WTC11 (cell line): ENCODE measurements around the gene MERTK. TPM values are rescaled to one million over a fixed set of nuclear protein-coding genes. Genes with fewer than 3 reads are reported as not detected.

Experiments
- ATAC-seq: fragments of 200-7000 bp; cut with Tn5 transposase; 2 replicates; pipeline ENCODE4 v1.10.0; 2021; ENCODE audit warnings: mild to moderate bottlenecking, moderate library complexity
- CTCF ChIA-PET: fragments of 300-600 bp; sonication (Branson Sonifier 250); formaldehyde crosslinking; loops from one replicate; lab custom pipeline; 2021; ENCODE audit warnings: antibody characterized with exemption; lab: Charles Lee
- POLR2A ChIA-PET: fragments of 350-600 bp; sonication (Branson Sonifier 250); formaldehyde crosslinking; loops from one replicate; lab custom pipeline; 2021; ENCODE audit warnings: antibody characterized with exemption; lab: Charles Lee
- DNase-seq: peaks from one replicate; pipeline ENCODE4 v3.0.0; 2021; ENCODE audit warnings: low spot score
- H3K27ac Mint-ChIP-seq: 2 replicates; pipeline ENCODE4 v1.8.0; 2021; ENCODE audit warnings: mixed read lengths
- H3K27me3 Mint-ChIP-seq: 2 replicates; pipeline ENCODE4 v1.8.0; 2021; ENCODE audit warnings: low read depth, mild to moderate bottlenecking, moderate library complexity, mixed read lengths
- H3K36me3 Mint-ChIP-seq: 2 replicates; pipeline ENCODE4 v1.8.0; 2021; ENCODE audit warnings: mixed read lengths
- H3K4me1 Mint-ChIP-seq: 2 replicates; pipeline ENCODE4 v1.8.0; 2022; ENCODE audit warnings: mixed read lengths
- H3K4me3 Mint-ChIP-seq: 2 replicates; pipeline ENCODE4 v1.8.0; 2021; ENCODE audit warnings: mild to moderate bottlenecking, moderate library complexity, mixed read lengths
- H3K9me3 Mint-ChIP-seq: 2 replicates; pipeline ENCODE4 v1.8.0; 2021; ENCODE audit warnings: mixed read lengths
- ATF2 ChIP-seq: sonication (generic); formaldehyde crosslinking; IDR thresholded peaks from 2 replicates; pipeline ENCODE4 v1.8.1; 2022; ENCODE audit warnings: low read depth, missing genetic modification reagents, borderline replicate concordance
- ATF3 ChIP-seq: sonication (generic); formaldehyde crosslinking; conservative IDR thresholded peaks from 2 replicates; pipeline ENCODE4 v1.8.1; 2022; ENCODE audit warnings: mild to moderate bottlenecking, missing genetic modification reagents
- CREM ChIP-seq: sonication (generic); formaldehyde crosslinking; IDR thresholded peaks from 2 replicates; pipeline ENCODE4 v1.8.1; 2022; ENCODE audit warnings: mild to moderate bottlenecking, missing genetic modification reagents, moderate library complexity
- CTCF ChIP-seq: fragments of 200-600 bp; IDR thresholded peaks from 2 replicates; pipeline ENCODE4 v1.8.0; 2022; ENCODE audit warnings: antibody characterized with exemption
- E2F1 ChIP-seq: sonication (generic); formaldehyde crosslinking; IDR thresholded peaks from 2 replicates; pipeline ENCODE4 v1.8.0; 2022; ENCODE audit warnings: mild to moderate bottlenecking, missing genetic modification reagents
- ERG ChIP-seq: fragments of 250-450 bp; sonication (Bioruptor Pico); IDR thresholded peaks from 2 replicates; pipeline ENCODE4 v1.8.0; 2021; ENCODE audit warnings: mild to moderate bottlenecking
- TEAD4 ChIP-seq: sonication (generic); formaldehyde crosslinking; IDR thresholded peaks from 2 replicates; pipeline ENCODE4 v1.8.0; 2022; ENCODE audit warnings: mild to moderate bottlenecking, missing genetic modification reagents
- ZBTB21 ChIP-seq: sonication (generic); formaldehyde crosslinking; IDR thresholded peaks from 2 replicates; pipeline ENCODE4 v1.8.1; 2023; ENCODE audit warnings: mild to moderate bottlenecking, missing genetic modification reagents, borderline replicate concordance
- ZMAT4 ChIP-seq: fragments of 250-450 bp; sonication (Bioruptor Pico); IDR thresholded peaks from 2 replicates; pipeline ENCODE4 v1.9.0; 2021; ENCODE audit warnings: mild to moderate bottlenecking
- ZNF121 ChIP-seq: sonication (generic); formaldehyde crosslinking; IDR thresholded peaks from 2 replicates; pipeline ENCODE4 v1.8.0; 2023; ENCODE audit warnings: missing genetic modification reagents
- ZNF263 ChIP-seq: sonication (generic); formaldehyde crosslinking; IDR thresholded peaks from 2 replicates; pipeline ENCODE4 v1.8.1; 2022; ENCODE audit warnings: low read depth, mild to moderate bottlenecking, moderate library complexity, missing genetic modification reagents
- ZNF281 ChIP-seq: sonication (generic); formaldehyde crosslinking; IDR thresholded peaks from 2 replicates; pipeline ENCODE4 v1.8.0; 2023; ENCODE audit warnings: mild to moderate bottlenecking, missing genetic modification reagents
- ZNF671 ChIP-seq: fragments of 250-450 bp; sonication (Bioruptor Pico); IDR thresholded peaks from 2 replicates; pipeline ENCODE4 v1.8.0; 2021; ENCODE audit warnings: mild to moderate bottlenecking
- total RNA-seq: library from RNA; stranded (reverse); gene quantifications from 3 replicates; pipeline ENCODE4 v1.2.3, GENCODE V29; 2021

The MERTK gene
- total RNA-seq, 1 experiment from 2014 or later, result 6.9 TPM

- no peaks in the 10 kb centered on the region for H3K27me3 Mint-ChIP-seq
- TF ChIP-seq ZBTB21 (CRISPR knock-in tag), result no peak
- no peak for TF ChIP-seq CTCF
- no peak for TF ChIP-seq ZNF671 (CRISPR knock-in tag)
- TF ChIP-seq ZNF121 (CRISPR knock-in tag), result no peak
- TF ChIP-seq ATF3, result no peak
- no peak for TF ChIP-seq E2F1 (CRISPR knock-in tag)
- TF ChIP-seq ATF2, result no peak
- no peak for TF ChIP-seq CREM (CRISPR knock-in tag)
- no peak for TF ChIP-seq ZMAT4 (CRISPR knock-in tag)
- peaks cover 13% of the 10 kb centered on the region for H3K4me1 Mint-ChIP-seq
- ChIA-PET POLR2A (no interaction called here), CTCF (no interaction called here)
- no peaks in the 10 kb centered on the region for H3K9me3 Mint-ChIP-seq
- H3K27ac Mint-ChIP-seq, result no peak overlapping the region
- H3K36me3 Mint-ChIP-seq, result no peaks in the 10 kb centered on the region
- DNase-seq (no peak), ATAC-seq (no peak)
- no peak overlapping the region for H3K4me3 Mint-ChIP-seq
Measured at GRCh38 chr2:111967018-111967417, 68.6 kb downstream of the MERTK start.

- peaks cover 6% of the 10 kb centered on the region; the same call in 1 of the 2 replicates for H3K36me3 Mint-ChIP-seq
- TF ChIP-seq ATF3, result no peak
- no peak for TF ChIP-seq ZNF281 (CRISPR knock-in tag)
- 0 out of 2 replicates have a peak, but pooled peaks have one; percentile 29 for TF ChIP-seq ZNF263 (CRISPR knock-in tag)
- no peak for TF ChIP-seq ERG
- no peak for TF ChIP-seq TEAD4 (CRISPR knock-in tag)
- CTCF ChIA-PET, result no interaction called here
Measured at GRCh38 chr2:111970453-111970852, 72.0 kb downstream of the MERTK start.

More at GRCh38 chr2:111970453-111970852, 72.0 kb downstream of the MERTK start:
- POLR2A ChIA-PET, result no interaction called here
- H3K4me3 Mint-ChIP-seq, result no peak overlapping the region
- ATAC-seq (no peak), DNase-seq (no peak)
- H3K4me1 Mint-ChIP-seq, result 0 out of 2 replicates have a peak, but pooled peaks cover 2% of the 10 kb centered on the region
- H3K27ac Mint-ChIP-seq, result no peak overlapping the region
- H3K27me3 Mint-ChIP-seq, result no peaks in the 10 kb centered on the region
- H3K9me3 Mint-ChIP-seq, result no peaks in the 10 kb centered on the region
